RWPE2 (cell line): ENCODE measurements around the gene GAPDH.

Source experiments
- ATAC-seq: fragments of 200-7000 bp; cut with Tn5 transposase; 3 replicates; pipeline ENCODE4 v1.9.1; 2021; ENCODE audit warnings: low read depth
- DNase-seq: peaks from one replicate; pipeline ENCODE4 v3.0.0-alpha.2; 2020; ENCODE audit warnings: low spot score
- H3K27ac ChIP-seq: fragments of 450-650 bp; 2 replicates; pipeline ENCODE4 v1.5.1; 2017; ENCODE audit warnings: mild to moderate bottlenecking; ENCODE audit not compliant: poor library complexity, severe bottlenecking
- H3K27me3 ChIP-seq: fragments of 250-450 bp; sonication (Bioruptor Pico); 2 replicates; pipeline ENCODE4 v1.5.1; 2021; ENCODE audit warnings: mild to moderate bottlenecking, moderate library complexity; ENCODE audit not compliant: insufficient read depth, poor library complexity, severe bottlenecking
- H3K36me3 ChIP-seq: fragments of 250-450 bp; sonication (Bioruptor Pico); 2 replicates; pipeline ENCODE4 v1.5.1; 2020; ENCODE audit warnings: low read depth, mild to moderate bottlenecking, moderate library complexity
- H3K4me1 ChIP-seq: fragments of 250-450 bp; sonication (Bioruptor Pico); 2 replicates; pipeline ENCODE4 v1.5.1; 2021; ENCODE audit warnings: mild to moderate bottlenecking, moderate library complexity; ENCODE audit not compliant: insufficient read depth, poor library complexity, severe bottlenecking
- H3K4me3 ChIP-seq: fragments of 250-450 bp; sonication (Bioruptor Pico); 2 replicates; pipeline ENCODE4 v1.5.1; 2021; ENCODE audit warnings: mild to moderate bottlenecking, moderate library complexity; ENCODE audit not compliant: severe bottlenecking
- H3K9me3 ChIP-seq: fragments of 250-450 bp; sonication (Bioruptor Pico); 2 replicates; pipeline ENCODE4 v1.5.1; 2021; ENCODE audit warnings: mild to moderate bottlenecking, moderate library complexity; ENCODE audit not compliant: severe bottlenecking
- CTCF ChIP-seq: fragments of 450-650 bp; IDR thresholded peaks from one replicate; pipeline ENCODE4 v1.5.1; 2017; ENCODE audit warnings: mild to moderate bottlenecking, moderate library complexity; ENCODE audit not compliant: poor library complexity, severe bottlenecking

GAPDH gene

GRCh38 chr12:6529291-6529737 lies 5.0 kb upstream of the GAPDH start:
- H3K9me3 ChIP-seq: no peaks in the 10 kb centered on the region
- H3K4me3 ChIP-seq: no peak overlapping the region
- ATAC-seq (no peak), DNase-seq (no peak)
- peak overlapping the region; percentile 98 for H3K27ac ChIP-seq
- H3K27me3 ChIP-seq: no peaks in the 10 kb centered on the region
- TF ChIP-seq CTCF: no peak
- H3K36me3 ChIP-seq: peaks cover 75% of the 10 kb centered on the region
- peaks cover 13% of the 10 kb centered on the region for H3K4me1 ChIP-seq

- Histone ChIP-seq H3K4me1 (peaks cover 13% of the 10 kb centered on the region), H3K27ac (peak overlapping the region; percentile 98), H3K4me3 (no peak overlapping the region), H3K27me3 (no peaks in the 10 kb centered on the region), H3K36me3 (peaks cover 74% of the 10 kb centered on the region), H3K9me3 (no peaks in the 10 kb centered on the region)
- ATAC-seq: no peak
- no peak for DNase-seq
- TF ChIP-seq CTCF: no peak
Observed at GRCh38 chr12:6530576-6531260, 3.6 kb upstream of the GAPDH start.

GRCh38 chr12:6532051-6532926 lies 2.0 kb upstream of the GAPDH start:
- Histone ChIP-seq H3K4me1 (peaks cover 18% of the 10 kb centered on the region), H3K4me3 (peak overlapping the region; percentile 87), H3K9me3 (no peaks in the 10 kb centered on the region), H3K27me3 (no peaks in the 10 kb centered on the region), H3K27ac (peak overlapping the region; percentile 98), H3K36me3 (peaks cover 74% of the 10 kb centered on the region)
- DNase-seq (peak; percentile 93), ATAC-seq (peak; percentile 53)
- TF ChIP-seq CTCF: no peak

- DNase-seq (no peak), ATAC-seq (peak; percentile 47)
- Histone ChIP-seq H3K9me3 (no peaks in the 10 kb centered on the region), H3K27me3 (no peaks in the 10 kb centered on the region), H3K4me3 (peak overlapping the region; percentile 87), H3K36me3 (peaks cover 74% of the 10 kb centered on the region), H3K27ac (peak overlapping the region; percentile 98), H3K4me1 (peaks cover 18% of the 10 kb centered on the region)
- TF ChIP-seq CTCF: no peak
Observed at GRCh38 chr12:6532927-6533652, 1.2 kb upstream of the GAPDH start.
